Measurements from ENCODE around the gene STAG2.

Gene STAG2

GRCh38 chrX:123976706-123977316 lies 15.3 kb downstream of the STAG2 start:
- no peak for DNase-seq

- no peak for DNase-seq
Observed at GRCh38 chrX:123983240-123983639, 21.7 kb downstream of the STAG2 start.

DNA sequence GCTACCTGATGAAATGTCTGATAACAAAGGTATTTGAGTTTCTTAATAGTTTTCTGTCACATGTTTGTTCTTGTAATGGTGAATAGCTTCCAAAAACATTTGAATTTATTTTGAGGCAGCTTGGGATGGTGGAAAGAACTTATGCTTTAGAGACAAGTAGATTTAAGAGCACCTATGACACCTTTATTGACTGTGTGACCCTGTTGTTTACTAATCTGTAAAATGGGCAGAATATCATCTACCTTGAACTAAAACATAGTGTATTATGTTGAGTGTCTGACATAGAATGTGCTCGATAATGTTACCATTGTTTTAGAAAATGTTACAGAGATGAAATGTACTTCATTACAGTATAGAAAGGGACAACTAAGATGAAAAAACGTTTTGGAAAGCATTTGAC lies 24.9 kb downstream of the STAG2 start:
- no peak for DNase-seq

- no peak for DNase-seq
Observed at GRCh38 chrX:123988423-123989111, 27.1 kb downstream of the STAG2 start.

GRCh38 chrX:123989235-123989634 lies 27.7 kb downstream of the STAG2 start:
- no peak for DNase-seq

- no peak for DNase-seq
Observed at GRCh38 chrX:123990169-123990568, 28.7 kb downstream of the STAG2 start.

GRCh38 chrX:123990602-123991001 lies 29.1 kb downstream of the STAG2 start:
- DNase-seq = no peak

DNA sequence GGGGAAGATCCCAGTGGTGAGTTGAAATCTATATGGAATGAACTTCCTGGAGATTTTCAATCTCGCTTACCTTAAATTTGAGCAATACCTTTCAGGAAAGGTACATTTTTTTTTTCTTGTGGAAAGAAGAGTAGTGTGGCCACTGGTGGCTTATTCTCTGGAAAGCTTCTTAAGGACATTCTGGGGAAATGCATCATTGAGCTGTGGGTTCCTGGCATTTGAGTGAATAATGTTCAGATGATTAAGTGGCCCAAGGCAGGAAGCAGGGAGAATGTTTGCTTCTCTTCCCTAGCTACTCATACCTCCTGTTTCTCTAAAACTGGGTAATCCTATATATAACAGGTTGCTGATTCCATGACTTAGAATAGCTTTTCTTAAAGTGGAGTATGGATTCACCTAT lies 31.8 kb downstream of the STAG2 start:
- no peak for DNase-seq

DNA sequence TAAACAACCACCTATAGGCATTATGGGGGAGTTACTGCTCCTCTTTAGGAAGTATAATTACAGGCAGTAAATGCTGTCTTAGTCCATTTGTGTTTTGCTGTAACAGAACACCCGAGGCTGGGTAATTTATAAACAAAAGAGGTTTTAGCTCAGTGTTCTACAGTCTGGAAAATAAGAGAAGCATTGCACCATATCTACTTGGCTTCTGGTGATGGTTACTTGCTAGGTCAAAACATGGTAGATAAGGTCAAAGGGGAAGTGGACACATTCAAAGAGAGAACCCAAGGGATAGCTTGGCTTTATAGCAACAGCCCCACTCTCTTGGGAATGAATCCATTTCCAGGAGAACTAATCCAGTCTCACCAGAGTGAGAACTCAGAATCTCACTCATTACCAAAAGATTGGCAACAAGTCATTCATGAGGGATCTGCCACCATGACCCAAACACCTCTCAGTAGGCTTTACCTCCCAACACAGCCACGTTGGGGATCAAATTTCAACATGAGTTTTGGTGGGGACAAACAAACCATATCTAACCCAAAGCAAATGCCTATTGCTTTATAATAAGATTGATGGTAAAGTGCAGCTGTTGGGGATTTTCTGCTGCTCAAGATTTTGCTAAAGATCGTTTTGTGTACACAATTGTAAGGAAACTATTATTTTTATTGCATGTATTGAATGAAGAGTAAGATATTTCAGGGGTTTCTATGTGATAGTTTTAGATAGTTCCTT lies 32.6 kb downstream of the STAG2 start:
- no peak for DNase-seq

DNA sequence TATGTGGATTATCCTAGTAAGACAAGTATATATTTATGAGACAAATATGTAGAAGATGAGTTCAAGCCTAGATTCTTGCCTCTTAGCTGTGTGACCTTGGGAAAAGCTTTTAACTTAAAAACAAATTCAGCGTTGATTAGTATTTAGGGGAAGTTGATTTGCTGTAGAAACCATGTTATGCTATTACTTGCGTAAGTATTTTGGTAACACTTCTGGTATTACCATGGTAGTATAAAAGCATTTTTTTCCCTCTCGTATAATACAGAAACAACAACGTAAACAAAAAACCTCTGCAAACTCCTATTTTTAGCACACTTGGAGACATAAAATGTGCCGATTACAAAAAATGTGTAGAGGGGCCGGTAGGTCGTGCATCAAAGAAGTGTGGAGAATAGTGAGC lies 33.2 kb downstream of the STAG2 start:
- no peak for DNase-seq

GRCh38 chrX:124001581-124001980 lies 40.1 kb downstream of the STAG2 start:
- no peak for DNase-seq

- no peak for DNase-seq
Observed at GRCh38 chrX:124005228-124005627, 43.7 kb downstream of the STAG2 start.

DNA sequence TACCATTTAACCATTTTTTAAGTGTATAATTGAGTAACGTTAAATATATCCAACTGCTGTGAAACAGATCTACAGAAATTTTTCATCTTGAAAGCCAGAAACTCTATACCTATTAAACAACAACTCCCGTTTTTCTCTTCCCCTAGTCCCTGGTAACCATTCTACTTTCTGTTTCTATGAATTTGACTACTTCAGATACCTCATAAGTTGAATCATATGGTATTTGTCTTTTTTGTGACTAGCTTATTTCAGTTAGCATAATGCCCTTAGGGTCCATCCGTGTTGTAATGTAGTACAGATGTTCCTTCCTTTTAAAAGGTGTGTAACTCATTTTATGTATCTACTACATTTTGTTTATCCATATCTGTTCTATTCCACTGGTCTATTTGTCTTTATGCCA lies 48.7 kb downstream of the STAG2 start:
- no peak for DNase-seq

GRCh38 chrX:124010566-124010965 lies 49.1 kb downstream of the STAG2 start:
- no peak for DNase-seq

GRCh38 chrX:124015721-124016120 lies 54.2 kb downstream of the STAG2 start:
- DNase-seq = no peak

DNA sequence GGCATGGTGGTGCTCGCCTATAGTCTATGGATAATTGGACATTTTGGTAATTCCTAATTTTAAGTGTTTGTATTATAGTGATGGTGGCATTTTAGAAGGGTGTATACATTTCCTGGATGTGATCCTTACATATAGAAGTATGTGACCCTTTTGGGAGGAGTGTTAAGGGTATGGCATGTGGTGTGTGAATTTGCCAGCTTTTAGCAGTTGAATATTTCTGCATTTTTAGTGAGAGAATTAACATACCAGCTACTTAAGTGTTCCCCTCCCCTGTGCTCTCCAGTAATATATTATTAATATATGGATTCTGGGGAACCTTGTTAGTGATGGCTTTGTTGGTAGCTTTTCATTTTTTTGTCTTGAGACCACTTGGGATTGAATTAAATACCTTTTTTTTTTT lies 55.3 kb downstream of the STAG2 start:
- DNase-seq = no peak

DNA sequence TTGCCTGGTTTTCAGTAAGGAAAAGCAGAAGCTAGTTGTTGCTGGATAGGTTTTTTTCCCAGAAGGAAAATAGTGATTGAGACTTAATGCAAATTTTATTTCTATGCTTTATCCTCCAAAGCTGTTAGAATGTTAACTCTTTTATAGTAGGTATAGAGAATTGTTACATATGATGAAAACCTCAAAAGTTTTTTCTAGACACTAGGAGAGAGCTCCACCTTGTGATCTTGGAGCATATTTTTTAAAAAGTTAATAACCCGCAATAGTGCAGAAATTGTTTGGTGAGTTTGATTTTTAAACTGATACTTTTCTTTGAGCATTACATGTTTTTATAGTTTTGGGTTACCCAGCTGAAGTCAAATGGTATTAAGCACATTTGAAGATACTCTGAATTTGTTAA lies 56.5 kb downstream of the STAG2 start:
- no peak for DNase-seq

GRCh38 chrX:124023838-124024238 lies 62.3 kb downstream of the STAG2 start:
- DNase-seq = no peak

- DNase-seq = no peak
Observed at GRCh38 chrX:124026529-124026928, 65.0 kb downstream of the STAG2 start.

DNA sequence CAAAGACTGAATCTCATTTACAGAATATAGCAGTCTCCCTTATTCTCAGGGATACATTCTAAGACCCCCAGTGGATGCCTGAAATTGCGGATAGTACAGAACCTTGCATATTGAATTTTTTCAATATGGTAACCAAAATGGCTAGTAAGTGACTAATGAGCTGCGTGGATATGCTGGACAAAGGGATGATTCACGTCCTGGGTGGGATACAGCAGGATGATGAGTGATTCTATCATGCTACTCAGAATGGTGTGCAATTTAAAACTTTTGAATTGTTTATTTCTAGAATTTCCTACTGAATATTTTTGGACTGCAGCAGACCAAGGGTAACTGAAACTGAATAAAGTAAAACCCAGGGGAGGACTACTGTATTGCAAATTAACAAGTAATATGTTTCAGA lies 66.7 kb downstream of the STAG2 start:
- DNase-seq = no peak

DNA sequence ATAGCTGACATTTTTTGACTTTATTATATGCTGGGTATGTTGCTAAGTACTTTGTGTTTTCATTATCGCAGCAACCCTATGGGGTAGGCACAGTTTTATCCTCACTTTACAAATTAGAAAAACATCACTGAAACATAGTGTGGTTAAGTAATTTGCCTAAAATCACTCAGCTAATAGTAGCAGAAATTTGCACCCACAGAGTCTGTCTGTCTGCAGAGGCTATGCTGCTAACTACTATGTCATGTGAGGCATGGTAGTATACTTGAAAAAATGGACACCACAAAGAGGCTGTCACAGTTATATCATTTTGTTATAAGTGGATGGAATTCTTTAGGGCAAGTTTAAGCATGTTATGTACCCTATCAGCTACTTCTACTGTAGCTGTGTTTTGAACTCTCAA lies 69.0 kb downstream of the STAG2 start:
- no peak for DNase-seq

DNA sequence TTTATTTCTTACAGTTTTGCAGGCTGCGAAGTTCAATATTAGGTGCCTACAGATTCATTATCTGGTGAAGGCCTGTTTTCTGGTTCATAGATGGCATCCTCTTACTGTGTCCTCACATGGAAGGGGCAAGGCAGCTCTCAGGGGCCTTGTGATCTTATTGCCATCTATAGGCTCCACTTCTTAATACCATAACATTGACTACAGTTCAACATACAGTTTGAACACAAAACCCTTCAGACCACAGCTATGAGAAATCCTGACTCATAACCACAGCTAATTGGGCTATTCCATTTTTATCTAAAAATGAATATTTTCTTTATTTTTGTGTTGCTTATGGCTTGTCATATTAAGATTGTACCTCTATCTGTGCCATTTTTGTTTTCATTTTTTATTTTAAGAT lies 72.3 kb downstream of the STAG2 start:
- no peak for DNase-seq

- DNase-seq = no peak
Observed at GRCh38 chrX:124035657-124036056, 74.2 kb downstream of the STAG2 start.

DNA sequence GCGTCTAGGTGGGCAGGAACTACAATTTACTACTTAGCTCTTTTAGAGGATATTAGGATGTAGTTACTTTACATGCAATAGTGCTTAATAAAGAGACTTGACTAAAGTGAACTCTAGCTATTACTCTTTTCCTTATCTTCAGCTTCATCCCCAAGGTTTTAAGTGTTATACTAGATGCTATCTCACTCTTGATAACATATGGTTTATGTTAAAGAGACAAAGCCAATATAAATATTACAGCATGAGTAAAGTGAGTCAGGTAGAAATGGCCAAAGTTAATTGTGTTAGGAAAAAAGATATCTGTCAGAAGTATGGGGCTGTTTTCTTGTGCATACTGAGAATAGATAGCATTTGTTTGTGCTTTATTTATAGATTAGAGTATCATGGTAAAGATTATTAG lies 80.5 kb downstream of the STAG2 start:
- no peak for DNase-seq
